GM18520 (cell line): ENCODE results near the gene DENND6B.
"Not testable (repeated sequence)": the region's sequence is repeated elsewhere in the genome, so short reads cannot be mapped to it uniquely, and the experiment has no call there.

Source experiments
- ATAC-seq: cut with Tn5 transposase; IDR thresholded peaks from one replicate; pipeline ENCODE4 v1.9.1; 2021; ENCODE audit not compliant: unreplicated experiment

Gene DENND6B, protein sequence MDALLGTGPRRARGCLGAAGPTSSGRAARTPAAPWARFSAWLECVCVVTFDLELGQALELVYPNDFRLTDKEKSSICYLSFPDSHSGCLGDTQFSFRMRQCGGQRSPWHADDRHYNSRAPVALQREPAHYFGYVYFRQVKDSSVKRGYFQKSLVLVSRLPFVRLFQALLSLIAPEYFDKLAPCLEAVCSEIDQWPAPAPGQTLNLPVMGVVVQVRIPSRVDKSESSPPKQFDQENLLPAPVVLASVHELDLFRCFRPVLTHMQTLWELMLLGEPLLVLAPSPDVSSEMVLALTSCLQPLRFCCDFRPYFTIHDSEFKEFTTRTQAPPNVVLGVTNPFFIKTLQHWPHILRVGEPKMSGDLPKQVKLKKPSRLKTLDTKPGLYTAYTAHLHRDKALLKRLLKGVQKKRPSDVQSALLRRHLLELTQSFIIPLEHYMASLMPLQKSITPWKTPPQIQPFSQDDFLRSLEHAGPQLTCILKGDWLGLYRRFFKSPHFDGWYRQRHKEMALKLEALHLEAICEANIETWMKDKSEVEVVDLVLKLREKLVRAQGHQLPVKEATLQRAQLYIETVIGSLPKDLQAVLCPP

DNA sequence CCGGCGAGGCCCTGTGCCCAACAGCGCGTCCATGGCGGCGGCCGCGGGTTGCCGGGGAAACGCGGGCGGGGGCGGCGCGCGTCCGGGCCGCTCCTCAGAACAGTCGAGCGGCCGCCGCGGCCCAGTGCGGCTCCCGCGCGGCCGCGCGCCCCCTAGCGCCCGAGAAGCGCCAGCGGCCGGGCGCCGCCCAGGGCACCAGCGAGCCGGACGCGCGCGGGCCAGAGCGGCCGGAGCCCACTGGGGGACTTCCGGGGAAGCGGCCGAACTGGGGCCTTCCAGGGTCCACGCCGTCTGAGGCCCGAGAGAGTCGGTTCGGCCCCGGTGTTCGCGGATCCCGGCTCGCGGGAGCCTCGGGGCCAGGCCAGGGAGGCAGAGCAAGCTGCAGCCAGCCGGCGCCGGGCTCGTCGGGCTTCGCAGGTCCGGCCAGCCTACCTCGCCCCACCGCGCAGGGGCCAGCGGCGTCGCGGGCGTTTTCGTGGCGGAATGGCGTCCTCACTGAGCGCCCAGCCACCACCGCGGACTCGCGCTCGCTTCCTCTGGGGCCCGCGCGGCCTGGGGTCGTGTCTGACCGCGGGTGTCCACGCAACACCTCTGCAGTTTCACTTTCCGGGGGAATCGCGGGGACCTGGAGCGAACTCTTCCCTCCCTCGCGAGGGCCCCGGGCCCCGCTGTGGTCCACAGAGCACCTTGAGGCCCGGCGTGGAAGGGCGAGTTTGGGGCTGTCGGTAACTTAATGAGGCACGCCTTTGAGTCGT, at the start of gene DENND6B:
Gene DENND6B (minus strand): TSS at position 57 of the 755 bp plus-strand sequence. CDS start 24 bp downstream, at position 33.
- peak; percentile 83 for ATAC-seq

DNA sequence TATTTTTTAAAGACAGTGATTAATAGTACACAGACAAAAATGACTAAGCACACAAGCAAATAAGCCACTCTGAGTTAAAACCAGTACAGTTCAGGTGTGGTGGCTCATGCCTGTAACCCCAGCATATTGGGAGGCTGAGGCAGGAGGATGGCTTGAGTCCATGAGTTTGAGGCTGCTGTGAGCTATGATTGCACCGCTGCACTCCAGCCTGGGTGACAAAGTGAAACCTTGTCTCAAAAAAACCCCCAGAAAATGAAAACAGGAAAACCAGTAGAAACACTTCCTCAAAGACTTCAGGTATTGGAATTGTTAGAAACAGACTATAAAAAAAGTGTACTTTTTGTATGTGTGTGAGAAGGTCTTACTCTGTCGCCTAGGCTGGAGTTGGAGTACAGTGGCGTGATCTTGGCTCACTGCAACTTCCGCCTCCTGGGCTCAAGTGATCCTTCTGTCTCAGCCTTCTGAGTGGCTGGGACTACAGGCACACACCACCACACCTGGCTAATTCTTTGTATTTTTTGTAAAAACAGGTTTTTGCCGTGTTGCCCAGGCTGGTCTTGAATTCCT, 49.4 kb upstream of the DENND6B start:
- ATAC-seq = no peak

DNA sequence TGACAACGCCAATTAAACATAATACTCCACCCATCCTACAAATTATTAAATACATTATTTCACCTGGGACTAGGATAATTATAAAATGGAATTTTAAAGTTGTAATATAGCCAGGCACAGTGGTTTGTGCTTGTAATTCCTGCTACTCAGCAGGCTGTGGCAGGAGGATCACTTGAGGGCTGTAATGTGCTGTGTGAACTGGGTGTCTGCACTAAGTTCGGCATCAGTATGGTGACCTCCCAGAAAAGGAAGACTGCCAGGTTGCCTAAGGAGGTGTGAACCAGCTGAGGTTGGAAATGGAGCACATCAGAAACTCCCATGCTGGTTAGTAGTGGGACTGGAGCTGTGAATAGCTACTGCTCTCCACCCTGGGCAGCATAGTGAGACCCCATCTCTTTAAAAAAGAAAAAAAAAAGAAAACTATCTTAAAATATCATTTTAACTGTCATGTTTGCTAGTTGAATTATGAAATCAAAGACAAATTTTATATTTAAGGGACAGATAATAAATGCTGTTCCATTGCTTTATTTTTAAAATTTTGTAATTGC, 44.4 kb upstream of the DENND6B start:
- ATAC-seq = no peak

DNA sequence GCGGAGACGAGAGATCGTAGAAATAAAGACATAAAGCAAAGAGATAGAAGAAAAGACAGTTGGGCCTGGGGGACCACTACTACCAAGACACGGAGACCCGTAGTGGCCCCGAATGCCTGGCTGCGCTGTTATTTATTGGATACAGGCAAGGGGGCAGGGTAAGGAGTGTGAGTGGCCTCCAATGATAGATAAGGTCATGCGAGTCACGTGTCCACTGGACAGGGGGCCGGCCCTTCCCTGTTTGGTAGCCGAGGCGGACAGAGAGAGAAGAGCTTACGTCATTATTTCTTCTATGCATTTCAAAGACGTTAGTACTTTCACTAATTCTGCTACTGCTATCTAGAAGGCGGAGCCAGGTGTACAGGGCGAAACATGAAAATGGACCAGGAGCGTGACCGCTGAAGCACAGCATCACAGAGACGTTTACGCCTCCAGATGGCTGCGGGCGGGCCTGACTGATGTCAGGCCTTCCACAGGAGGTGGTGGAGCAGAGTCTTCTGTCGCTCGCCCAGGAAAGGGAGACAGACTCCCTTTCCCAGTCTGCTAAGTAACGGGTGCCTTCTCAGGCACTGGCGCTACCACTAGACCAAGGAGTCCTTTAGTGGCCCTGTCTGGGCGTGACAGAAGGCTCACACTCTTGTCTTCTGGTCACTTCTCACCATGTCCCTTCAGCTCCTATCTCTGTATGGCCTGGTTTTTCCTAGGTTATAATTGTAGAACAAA, 41.1 kb upstream of the DENND6B start:
- ATAC-seq = no peak

DNA sequence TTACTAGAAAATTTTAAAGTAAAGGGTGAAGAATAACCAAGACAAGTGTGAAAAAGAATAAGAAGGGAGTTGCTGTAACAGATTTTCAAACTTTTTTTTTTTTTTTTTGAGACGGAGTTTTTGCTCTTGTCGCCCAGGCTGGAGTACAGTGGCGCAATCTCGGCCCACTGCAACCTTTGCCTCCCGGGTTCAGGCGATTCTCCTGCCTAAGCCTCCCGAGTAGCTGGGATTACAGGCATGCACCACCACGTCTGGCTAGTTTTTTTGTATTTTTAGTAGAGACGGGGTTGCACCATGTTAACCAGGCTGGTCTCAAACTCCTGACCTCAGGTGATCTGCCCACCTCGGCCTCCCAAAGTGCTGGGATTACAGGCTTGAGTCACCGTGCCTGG, 37.0 kb upstream of the DENND6B start:
- not testable (repeated sequence) for ATAC-seq

DNA sequence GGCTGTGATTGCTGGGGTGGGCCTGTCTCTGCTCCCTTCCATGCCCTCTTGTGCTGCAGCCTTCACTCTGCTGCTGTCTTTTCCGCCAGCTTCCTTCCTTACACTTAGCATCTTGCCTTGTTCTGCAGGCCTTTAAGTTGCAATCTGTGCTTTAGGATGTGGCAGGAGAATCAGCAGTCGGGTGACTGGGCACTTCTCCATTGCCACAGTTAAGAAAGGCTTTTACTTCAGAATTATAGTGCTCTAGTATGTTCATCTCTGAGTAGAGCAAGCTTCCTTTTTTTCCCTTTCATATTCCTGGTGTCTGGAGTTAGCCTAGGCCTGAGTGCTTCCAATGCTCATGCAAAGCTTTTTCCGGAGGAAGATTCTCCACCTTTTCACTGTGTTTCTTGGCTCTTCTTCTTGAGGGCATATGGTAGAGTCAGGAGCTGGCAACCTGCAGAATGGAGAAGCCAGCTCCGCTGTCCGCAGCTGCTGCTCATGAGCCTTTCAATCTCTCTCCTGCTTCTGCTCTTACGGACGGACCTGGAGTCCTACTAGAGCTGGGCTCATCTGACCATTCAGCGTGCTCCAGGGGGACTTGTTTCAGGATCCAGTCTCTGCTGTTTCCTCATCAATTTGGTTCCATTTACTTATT, 36.5 kb upstream of the DENND6B start:
- no peak for ATAC-seq

DNA sequence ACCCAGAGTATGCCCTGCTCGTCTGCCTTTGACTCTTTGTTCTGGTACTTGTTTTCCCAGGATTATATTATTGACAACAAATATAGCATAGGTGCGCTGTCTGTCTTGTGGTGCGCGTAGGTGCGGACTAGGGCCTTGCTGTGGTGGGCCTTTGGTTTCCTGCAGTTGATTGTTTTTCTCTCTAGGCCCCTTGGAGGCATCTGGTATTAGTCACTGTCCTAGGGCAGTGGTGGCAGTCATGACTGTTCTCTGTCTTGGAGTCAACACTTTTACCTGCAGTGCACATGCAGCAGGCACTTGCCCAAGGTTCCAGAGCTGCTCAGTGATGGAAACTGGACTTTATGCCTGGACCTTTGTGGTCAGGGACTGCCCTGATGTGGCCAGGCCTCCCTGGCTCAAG, 34.9 kb upstream of the DENND6B start:
- ATAC-seq = no peak

DNA sequence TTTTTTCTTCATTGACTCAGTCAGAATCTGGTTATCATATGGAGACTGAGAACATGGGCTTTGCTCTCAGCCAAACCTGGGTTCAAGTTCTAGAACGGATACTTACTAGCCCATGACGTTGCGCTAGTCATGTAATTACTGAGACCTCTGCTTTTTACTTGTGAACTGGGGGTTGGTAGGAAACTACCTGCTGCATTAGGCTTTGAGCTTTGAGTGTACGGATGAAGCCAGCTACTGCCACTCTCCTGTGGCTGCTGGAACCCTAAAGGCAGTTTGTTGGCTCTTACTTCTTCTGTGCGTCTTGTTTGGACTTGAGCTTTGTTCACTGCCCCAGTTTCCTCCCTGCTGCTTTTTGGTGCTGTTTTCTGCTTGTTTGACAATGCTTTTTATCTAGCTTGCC, 34.4 kb upstream of the DENND6B start:
- ATAC-seq = no peak

DNA sequence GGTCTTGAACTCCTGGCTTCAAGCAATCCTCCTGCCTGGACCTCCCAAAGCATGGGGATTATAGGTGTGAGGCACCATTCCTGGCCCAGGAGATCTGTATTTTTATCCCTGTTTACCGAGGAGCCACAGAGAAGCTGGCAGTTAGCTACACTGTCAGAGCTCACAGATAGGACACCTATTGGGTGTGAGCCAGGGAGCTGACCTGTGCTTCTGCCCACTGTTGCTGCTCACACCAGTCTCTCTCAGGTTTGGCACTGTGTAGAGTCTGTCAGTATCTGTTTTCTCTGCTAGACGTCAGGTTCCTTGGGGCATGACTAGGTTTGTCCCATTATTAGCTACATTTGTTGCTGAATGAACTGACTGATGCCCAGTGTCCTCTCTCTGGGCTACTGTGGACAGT, 33.8 kb upstream of the DENND6B start:
- no peak for ATAC-seq

DNA sequence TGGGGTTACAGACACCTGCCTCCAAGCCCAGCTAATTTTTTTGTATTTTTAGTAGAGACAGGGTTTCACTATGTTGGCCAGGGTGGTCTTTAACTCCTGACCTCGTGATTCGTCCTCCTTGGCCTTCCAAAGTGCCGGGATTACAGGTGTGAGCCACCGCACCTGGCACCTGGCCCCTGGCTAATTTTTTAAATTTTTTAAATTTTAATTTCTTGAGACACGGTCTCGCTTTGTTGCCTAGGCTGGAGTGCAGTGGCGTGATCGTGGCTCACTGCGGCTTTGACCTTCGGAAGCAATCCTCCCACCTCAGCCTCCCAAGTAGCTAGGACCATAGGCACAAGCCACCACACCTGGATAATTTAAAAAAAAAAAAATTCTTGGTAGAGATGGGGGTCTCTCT, 30.9 kb upstream of the DENND6B start:
- ATAC-seq = no peak

DNA sequence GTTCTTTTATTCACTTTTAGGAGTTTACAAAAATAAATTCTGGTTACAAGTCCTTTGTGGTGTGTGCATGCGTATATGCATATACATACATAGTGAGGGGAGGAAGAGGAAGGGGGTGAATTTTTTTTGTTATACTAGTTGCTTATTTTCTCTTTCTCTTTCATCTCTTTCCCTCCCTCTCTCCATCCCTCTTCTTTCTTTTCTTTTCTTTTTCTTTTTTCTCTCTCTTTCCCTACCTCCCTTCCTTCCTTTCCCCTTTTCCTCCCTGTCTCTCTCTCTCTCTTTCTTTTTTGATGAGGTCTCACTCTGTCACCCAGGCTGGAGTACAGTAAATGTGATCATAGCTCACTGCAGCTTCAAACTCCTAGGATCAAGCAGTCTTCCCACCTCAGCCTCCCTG, 30.4 kb upstream of the DENND6B start:
- no peak for ATAC-seq

DNA sequence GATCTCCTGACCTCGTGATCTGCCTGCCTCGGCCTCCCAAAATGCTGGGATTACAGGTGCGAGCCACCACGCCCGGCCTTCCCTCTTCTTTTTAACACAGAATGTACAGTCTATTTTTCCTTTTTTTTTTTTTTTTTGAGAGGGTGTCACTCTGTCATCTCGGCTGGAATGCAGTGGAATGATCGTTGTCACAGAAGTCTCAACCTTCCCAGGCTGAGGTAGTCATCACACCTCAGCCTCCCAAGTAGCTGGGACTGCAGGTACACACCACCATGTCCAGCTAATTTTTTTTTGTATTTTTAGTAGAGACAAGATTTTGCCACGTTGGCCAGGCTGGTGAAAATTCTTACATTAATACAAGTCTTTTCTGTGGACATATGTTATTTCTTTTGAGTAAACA, 29.4 kb upstream of the DENND6B start:
- ATAC-seq = no peak

DNA sequence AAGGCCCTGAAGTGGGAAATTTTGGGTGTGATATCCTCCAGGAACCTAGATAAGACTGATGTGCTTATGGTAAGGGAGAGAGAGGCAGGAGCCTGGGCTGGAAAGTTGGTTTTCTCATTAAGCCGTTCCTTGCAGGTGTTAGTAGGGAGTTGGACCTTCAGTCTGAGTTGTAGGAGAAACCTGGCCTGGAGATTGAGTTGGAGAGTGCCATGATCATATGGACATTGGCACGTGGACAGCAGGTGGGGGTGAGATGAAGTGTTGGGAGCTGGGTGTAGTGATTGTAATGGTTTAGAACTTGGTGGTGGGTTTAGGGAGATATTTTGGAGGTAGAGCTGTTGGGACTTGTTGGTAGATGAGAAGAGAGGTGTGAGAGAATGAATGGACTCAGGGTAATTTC, 21.2 kb upstream of the DENND6B start:
- no peak for ATAC-seq

DNA sequence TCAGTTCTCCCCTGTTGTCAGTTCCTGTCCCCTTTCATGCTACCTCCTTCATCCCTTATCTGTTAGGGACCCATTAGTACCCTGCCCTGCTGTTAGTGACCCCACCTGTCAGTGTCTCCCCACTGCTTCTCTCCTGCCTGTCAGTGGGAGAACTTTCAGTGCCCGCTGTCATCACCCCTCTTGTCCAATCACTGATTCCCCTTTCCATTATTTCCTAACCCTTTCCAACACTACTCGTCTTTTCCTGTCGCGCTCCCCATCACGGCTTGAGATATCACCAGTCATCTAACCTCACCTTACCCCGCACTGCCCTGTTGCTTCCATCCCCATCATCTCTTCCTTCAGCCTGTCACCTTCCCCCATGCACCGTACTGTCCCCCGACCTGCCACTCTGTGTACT, 20.3 kb upstream of the DENND6B start:
- ATAC-seq = no peak

DNA sequence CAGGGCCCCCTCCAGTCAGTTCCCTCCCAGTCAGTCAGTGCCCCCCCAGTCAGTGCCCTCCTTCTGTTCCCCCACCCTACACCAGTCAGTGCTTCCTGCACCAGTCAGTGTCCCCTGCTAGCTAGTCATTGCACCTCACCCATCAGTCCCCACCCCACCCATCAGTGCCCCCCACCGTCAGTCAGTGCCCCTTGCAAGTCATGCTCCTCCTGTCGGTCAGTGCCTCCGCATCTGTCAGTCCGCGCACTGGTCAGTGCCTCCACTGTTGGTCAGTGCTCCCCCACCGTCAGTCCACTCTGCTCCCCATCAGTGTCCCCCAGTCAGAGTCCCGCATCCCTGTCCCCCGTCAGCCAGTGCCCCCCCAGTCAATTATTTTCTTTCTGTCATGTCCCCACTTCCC, 19.7 kb upstream of the DENND6B start:
- no peak for ATAC-seq

DNA sequence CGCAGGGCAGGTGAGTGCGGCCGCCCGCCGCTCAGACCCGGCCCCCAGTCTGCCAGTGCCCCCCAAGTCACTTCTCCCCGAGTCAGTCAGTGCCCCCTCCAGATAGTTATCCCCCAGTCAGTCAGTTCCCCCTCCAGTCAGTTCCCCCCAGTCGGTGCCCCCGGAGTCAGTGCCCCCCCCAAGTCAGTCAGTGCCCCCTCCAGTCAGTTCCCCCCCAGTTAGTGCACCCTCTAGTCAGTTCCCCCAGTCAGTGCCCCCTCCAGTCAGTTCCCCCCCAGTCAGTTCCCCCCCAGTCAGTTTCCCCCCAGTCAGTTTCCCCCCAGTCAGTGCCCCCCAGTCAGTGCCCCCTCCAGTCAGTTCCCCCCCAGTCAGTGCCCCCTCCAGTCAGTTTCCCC, 16.7 kb upstream of the DENND6B start:
- ATAC-seq = no peak

DNA sequence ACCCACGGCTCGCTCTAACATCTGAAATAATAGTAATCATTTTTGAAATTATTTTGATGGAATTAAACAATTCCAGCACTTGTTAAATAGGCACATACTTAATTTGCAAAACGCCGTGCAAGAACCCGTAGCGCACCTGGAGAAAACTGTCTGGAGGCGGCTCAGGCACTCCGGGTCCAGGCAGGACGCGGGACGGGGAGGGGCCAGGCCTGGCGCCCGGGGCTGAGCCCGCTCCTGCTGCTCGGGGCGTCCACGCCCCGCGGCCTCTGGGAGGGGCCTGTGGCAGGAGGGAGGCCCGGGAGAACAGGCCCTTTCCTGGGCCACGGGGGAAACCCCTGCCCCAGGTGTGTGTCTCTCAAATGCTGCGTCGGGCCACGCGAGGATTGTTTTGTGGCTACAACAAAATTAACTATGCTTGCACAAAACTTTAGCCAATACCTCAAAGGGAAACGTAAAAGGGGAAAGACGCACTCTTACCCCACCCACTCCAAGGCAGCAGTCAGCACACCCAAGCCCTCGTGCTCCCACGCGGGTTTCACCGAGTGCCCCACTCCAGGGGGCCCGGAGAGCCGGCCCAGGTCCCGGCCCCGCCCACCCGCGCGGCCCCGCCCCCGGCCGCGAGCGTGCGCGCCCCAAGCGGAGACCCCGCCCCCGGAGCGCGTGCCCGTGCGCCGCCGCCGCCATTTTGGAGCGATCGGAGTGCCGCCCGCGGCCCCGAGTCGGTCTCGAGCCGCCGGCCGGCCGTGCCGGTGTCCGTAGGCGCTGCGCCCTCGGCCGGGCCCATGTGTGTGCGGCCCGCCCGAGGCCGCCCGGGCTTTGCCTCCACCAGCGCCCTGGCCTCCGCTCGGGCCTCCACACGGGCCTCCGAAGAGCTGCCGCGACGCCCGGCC, 16.1 kb upstream of the DENND6B start, which contains the start of gene PPP6R2:
Gene PPP6R2 (plus strand): TSS at position 677 of the 890 bp plus-strand sequence. CDS start 50,582 bp downstream, outside the sequence.
- peak; percentile 46 for ATAC-seq

DNA sequence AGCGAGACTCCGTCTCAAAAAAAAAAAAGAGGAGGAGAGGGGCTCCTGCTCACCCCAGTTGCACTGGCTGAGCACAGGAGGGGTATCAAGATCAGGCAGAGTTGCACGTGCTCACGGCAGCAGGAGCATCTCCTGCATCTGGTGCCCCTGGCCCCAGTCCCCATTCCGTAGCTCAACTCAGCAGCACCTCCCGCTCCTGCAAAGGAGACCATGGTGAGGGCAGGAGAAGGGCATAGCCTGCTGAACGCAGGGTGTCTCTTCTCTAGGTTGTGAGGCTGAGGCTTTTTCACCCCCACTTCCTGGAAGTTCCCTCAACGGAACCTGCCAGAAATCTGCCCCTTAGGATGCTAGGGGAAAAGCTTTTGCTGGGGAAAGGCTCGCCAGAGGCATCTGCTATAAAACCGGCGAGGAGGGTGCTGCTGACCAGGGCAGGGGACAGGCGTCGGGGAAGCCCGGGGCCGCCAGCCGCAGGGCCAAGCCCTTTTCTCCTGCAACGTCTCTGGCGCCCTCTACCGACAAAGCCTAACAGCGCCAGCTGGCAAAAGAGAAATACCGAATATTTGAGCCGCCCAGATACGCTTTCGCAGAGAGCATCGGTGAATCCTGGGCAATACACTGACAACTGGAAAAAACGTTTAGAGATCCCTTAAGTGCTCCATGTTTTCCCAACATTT, 15.3 kb upstream of the DENND6B start:
- ATAC-seq = peak; percentile 43
